Chondrocyte (in vitro differentiated cells): Measurements from ENCODE around the gene DDX19B. TPM values are rescaled to one million over a fixed set of nuclear protein-coding genes. Genes with fewer than 3 reads are reported as not detected.
"Not testable (repeated sequence)": the region's sequence is repeated elsewhere in the genome, so short reads cannot be mapped to it uniquely, and the experiment has no call there.

Experiments
- DNase-seq: peaks from one replicate; pipeline ENCODE4 v3.0.0; 2021; ENCODE audit warnings: mixed read lengths, low spot score
- H3K27ac Mint-ChIP-seq: one replicate; pipeline ENCODE4 v1.8.0; 2021; ENCODE audit warnings: mild to moderate bottlenecking, moderate library complexity, mixed read lengths; ENCODE audit not compliant: unreplicated experiment
- H3K27me3 Mint-ChIP-seq: 2 replicates; pipeline ENCODE4 v1.8.0; 2021; ENCODE audit warnings: low read depth, mixed read lengths
- H3K36me3 Mint-ChIP-seq: 2 replicates; pipeline ENCODE4 v1.8.0; 2021; ENCODE audit warnings: low read depth, mixed read lengths
- H3K4me1 Mint-ChIP-seq: 2 replicates; pipeline ENCODE4 v1.8.0; 2021; ENCODE audit warnings: low read depth, mild to moderate bottlenecking, mixed read lengths
- H3K4me3 Mint-ChIP-seq: one replicate; pipeline ENCODE4 v1.8.0; 2021; ENCODE audit warnings: mild to moderate bottlenecking, moderate library complexity, mixed read lengths; ENCODE audit not compliant: unreplicated experiment
- H3K9me3 Mint-ChIP-seq: 2 replicates; pipeline ENCODE4 v1.8.0; 2021; ENCODE audit warnings: low read depth, mixed read lengths
- CTCF ChIP-seq: fragments of 200-600 bp; sonication (generic); IDR thresholded peaks from 2 replicates; pipeline ENCODE4 v1.5.0; 2021; ENCODE audit warnings: antibody characterized with exemption, mild to moderate bottlenecking, moderate library complexity
- long read RNA-seq: library from polyadenylated mRNA; stranded (forward); transcript quantifications from one replicate; pipeline ENCODE4 v2.0.0, GENCODE V29; 2021
- total RNA-seq: library from RNA; stranded (reverse); gene quantifications from 3 replicates; pipeline ENCODE4 v1.2.1, GENCODE V29; 2021

DDX19B gene
- 22.9 to 26.0 TPM (median 24.5 TPM) in 3 replicates for total RNA-seq
- long read RNA-seq, transcript DDX19B-201 (12 exons, 3,386 nt): major isoform, 22 of 44 reads
- long read RNA-seq, partial matches to known transcripts: 6 of 44 reads
- long read RNA-seq, other reads (novel, unspliced or antisense): 12 of 44 reads

GRCh38 chr16:70298988-70299938 is at the start of gene DDX19B:
TSS of gene DDX19B (plus strand) at chr16:70299186. CDS start at chr16:70299298, 112 bp downstream.
- DNase-seq: peak; percentile 52
- Mint-ChIP-seq H3K36me3 (peaks cover 10% of the 10 kb centered on the region), H3K4me1 (peaks cover 19% of the 10 kb centered on the region), H3K27ac (peak within 1 kb of the TSS; percentile 97), H3K9me3 (peaks cover 10% of the 10 kb centered on the region), H3K27me3 (no peaks in the 10 kb centered on the region), H3K4me3 (peak within 1 kb of the TSS; percentile 88)
- peak; percentile 31 for TF ChIP-seq CTCF

GRCh38 chr16:70249697-70250096 is 49.3 kb upstream of the DDX19B start:
- H3K36me3 Mint-ChIP-seq: peaks cover 12% of the 10 kb centered on the region

GRCh38 chr16:70250748-70251628 is 48.0 kb upstream of the DDX19B start:
- peaks cover 27% of the 10 kb centered on the region for H3K4me1 Mint-ChIP-seq
- no peak for TF ChIP-seq CTCF
- peak; percentile 93 for DNase-seq
- peaks cover 19% of the 10 kb centered on the region for H3K36me3 Mint-ChIP-seq
- peak overlapping the region; percentile 53 for H3K4me3 Mint-ChIP-seq
- peak overlapping the region; percentile 78 for H3K27ac Mint-ChIP-seq
- no peaks in the 10 kb centered on the region for H3K27me3 Mint-ChIP-seq
- no peaks in the 10 kb centered on the region for H3K9me3 Mint-ChIP-seq

More at GRCh38 chr16:70249697-70250096, 49.3 kb upstream of the DDX19B start:
- not testable (repeated sequence) for H3K27me3 Mint-ChIP-seq, H3K4me3 Mint-ChIP-seq, DNase-seq, H3K9me3 Mint-ChIP-seq
- Mint-ChIP-seq H3K4me1 (peaks cover 27% of the 10 kb centered on the region), H3K27ac (peak overlapping the region; percentile 63)

GRCh38 chr16:70251629-70252354 is 47.2 kb upstream of the DDX19B start, which contains the start of gene EXOSC6:
TSS of gene EXOSC6 (minus strand) at chr16:70251940. CDS start at chr16:70251900, 40 bp downstream.
- H3K36me3 Mint-ChIP-seq: peaks cover 22% of the 10 kb centered on the region
- H3K27me3 Mint-ChIP-seq: no peaks in the 10 kb centered on the region
- H3K27ac Mint-ChIP-seq: peak within 1 kb of the TSS; percentile 87
- DNase-seq: peak; percentile 97
- peak; percentile 85 for TF ChIP-seq CTCF
- no peaks in the 10 kb centered on the region for H3K9me3 Mint-ChIP-seq
- peak within 1 kb of the TSS; percentile 73 for H3K4me3 Mint-ChIP-seq
- H3K4me1 Mint-ChIP-seq: peaks cover 27% of the 10 kb centered on the region

- Mint-ChIP-seq H3K27me3 (no peaks in the 10 kb centered on the region), H3K27ac (peak overlapping the region; percentile 29), H3K36me3 (peaks cover 25% of the 10 kb centered on the region), H3K4me3 (peak overlapping the region; percentile 73), H3K9me3 (no peaks in the 10 kb centered on the region), H3K4me1 (peaks cover 27% of the 10 kb centered on the region)
- TF ChIP-seq CTCF: peak; percentile 68
- DNase-seq: peak; percentile 64
Measured at GRCh38 chr16:70252355-70252988, 46.5 kb upstream of the DDX19B start.
